Suprapubic skin (tissue), 4 donors: ENCODE measurements around the gene FAM177B. TPM values are rescaled to one million over a fixed set of nuclear protein-coding genes. Genes with fewer than 3 reads are reported as not detected.

Source experiments
- DNase-seq, 2 donors: peaks; one replicate each; pipeline ENCODE4 v3.0.0-alpha.2; 2019; ENCODE audit warnings: low spot score in 2 of 2
- H3K27ac ChIP-seq: fragments of 200-600 bp; sonication (generic); one replicate; pipeline ENCODE4 v1.5.1; 2019
- H3K27me3 ChIP-seq: fragments of 200-600 bp; sonication (generic); one replicate; pipeline ENCODE4 v1.5.1; 2019
- H3K36me3 ChIP-seq: fragments of 200-600 bp; sonication (generic); one replicate; pipeline ENCODE4 v1.5.1; 2019
- H3K4me1 ChIP-seq: fragments of 200-600 bp; sonication (generic); one replicate; pipeline ENCODE4 v1.5.1; 2019
- H3K4me3 ChIP-seq: fragments of 200-600 bp; sonication (generic); one replicate; pipeline ENCODE4 v1.5.1; 2019; ENCODE audit warnings: mild to moderate bottlenecking
- H3K9me3 ChIP-seq: fragments of 200-600 bp; sonication (generic); one replicate; pipeline ENCODE4 v1.5.1; 2019
- EP300 ChIP-seq: sonication (generic); formaldehyde crosslinking; IDR thresholded peaks from one replicate; pipeline ENCODE4 v1.6.1; 2017; ENCODE audit warnings: antibody characterized with exemption
- POLR2A ChIP-seq, 2 donors: fragments of 450-650 bp; IDR thresholded peaks; one replicate each; pipeline ENCODE4 v1.6.1; 2017; ENCODE audit warnings: antibody characterized with exemption in 2 of 2, mild to moderate bottlenecking in 2 of 2, moderate library complexity in 2 of 2
- POLR2AphosphoS5 ChIP-seq, 3 donors: sonication (generic); formaldehyde crosslinking; IDR thresholded peaks; one replicate each; pipeline ENCODE4 v1.6.1; 2017; ENCODE audit warnings: antibody characterized with exemption in 3 of 3
- WGBS: methylation state at CpG from one replicate; pipeline ENCODE4 v1.1.5; 2018; 5-methylcytosine and 5-hydroxymethylcytosine counted together
- total RNA-seq, 4 donors: library from RNA; depleted of rRNA; stranded (reverse); fragments of >200 nt; gene quantifications; one replicate each; pipeline ENCODE4 v1.1.0, GENCODE V29; 2016
- TF ChIP-seq, protein P1 (sequence below), 2 donors: fragments of 200-600 bp in 1 of 2; fragments of 450-650 bp in 1 of 2; sonication (generic) in 1 of 2; IDR thresholded peaks; one replicate each; pipeline ENCODE4 v1.5.1; 2016 to 2019; ENCODE audit warnings: antibody characterized with exemption in 2 of 2, mild to moderate bottlenecking in 1 of 2, moderate library complexity in 1 of 2

Gene FAM177B
- total RNA-seq, 4 donors from 2014 or later: 2.0 TPM; not detected in 3

GRCh38 chr1:222787729-222788128 is 50.7 kb downstream of the FAM177B start:
- TF ChIP-seq POLR2A (IDR thresholded peaks at IDR 0.05) (no peak), EP300 (no peak), POLR2AphosphoS5 (IDR thresholded peaks at IDR 0.05) (no peak)
- TF ChIP-seq, protein P1, sequence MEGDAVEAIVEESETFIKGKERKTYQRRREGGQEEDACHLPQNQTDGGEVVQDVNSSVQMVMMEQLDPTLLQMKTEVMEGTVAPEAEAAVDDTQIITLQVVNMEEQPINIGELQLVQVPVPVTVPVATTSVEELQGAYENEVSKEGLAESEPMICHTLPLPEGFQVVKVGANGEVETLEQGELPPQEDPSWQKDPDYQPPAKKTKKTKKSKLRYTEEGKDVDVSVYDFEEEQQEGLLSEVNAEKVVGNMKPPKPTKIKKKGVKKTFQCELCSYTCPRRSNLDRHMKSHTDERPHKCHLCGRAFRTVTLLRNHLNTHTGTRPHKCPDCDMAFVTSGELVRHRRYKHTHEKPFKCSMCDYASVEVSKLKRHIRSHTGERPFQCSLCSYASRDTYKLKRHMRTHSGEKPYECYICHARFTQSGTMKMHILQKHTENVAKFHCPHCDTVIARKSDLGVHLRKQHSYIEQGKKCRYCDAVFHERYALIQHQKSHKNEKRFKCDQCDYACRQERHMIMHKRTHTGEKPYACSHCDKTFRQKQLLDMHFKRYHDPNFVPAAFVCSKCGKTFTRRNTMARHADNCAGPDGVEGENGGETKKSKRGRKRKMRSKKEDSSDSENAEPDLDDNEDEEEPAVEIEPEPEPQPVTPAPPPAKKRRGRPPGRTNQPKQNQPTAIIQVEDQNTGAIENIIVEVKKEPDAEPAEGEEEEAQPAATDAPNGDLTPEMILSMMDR (IDR thresholded peaks at IDR 0.05): no peak

DNA sequence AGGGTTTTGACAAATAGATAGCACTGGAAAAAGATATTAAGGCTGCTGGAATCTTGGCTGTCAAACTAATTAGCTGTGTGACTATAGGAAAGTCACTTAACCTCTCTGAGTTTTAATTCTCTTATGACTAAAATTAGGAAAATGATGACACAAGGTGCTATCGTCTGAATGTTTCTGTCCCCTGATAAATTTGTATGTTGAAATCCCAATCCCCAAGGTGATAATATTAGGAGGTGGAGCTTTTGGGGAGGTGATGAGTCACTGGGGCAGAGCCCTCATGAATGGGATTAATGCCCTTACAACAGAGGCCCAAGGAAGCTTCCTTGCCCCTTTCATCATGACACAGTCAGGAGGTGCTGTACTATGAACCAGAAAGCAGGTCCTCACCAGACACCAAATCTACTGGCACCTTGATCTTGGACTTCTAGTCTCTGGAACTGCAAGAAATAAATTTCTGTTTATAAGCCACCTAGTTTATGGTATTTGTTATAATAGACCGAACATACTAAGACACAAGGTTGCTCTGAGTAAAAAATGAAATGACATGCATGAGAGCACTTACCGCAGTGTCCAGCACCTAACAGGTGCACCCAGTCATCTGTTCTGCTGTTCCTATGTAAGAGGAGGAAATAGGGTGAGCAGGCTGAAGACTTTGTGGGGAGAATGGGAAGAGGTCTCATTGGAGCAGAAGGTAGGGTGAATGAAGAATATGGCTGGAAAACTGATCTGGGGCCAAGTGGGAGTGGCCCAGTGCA is 51.6 kb downstream of the FAM177B start:
- Histone ChIP-seq H3K27me3 (no peaks in the 10 kb centered on the region), H3K9me3 (no peaks in the 10 kb centered on the region), H3K4me3 (no peak overlapping the region), H3K4me1 (peaks cover 20% of the 10 kb centered on the region), H3K27ac (no peak overlapping the region), H3K36me3 (no peaks in the 10 kb centered on the region)
- DNase-seq: no peak
- 74% methylated on average over 3 of the region's 3 CpGs for WGBS
- no peak for TF ChIP-seq POLR2A (IDR thresholded peaks at IDR 0.05)
- TF ChIP-seq EP300: no peak
- TF ChIP-seq, protein P1 (IDR thresholded peaks at IDR 0.05): no peak
- TF ChIP-seq POLR2AphosphoS5 (IDR thresholded peaks at IDR 0.05): no peak

More at GRCh38 chr1:222787729-222788128, 50.7 kb downstream of the FAM177B start:
- no peaks in the 10 kb centered on the region for H3K27me3 ChIP-seq
- DNase-seq: no peak
- H3K9me3 ChIP-seq: no peaks in the 10 kb centered on the region
- peaks cover 20% of the 10 kb centered on the region for H3K4me1 ChIP-seq
- no peaks in the 10 kb centered on the region for H3K36me3 ChIP-seq
- H3K4me3 ChIP-seq: no peak overlapping the region
- no peak overlapping the region for H3K27ac ChIP-seq
- 42% methylated on average over 4 of the region's 4 CpGs for WGBS

GRCh38 chr1:222790115-222790514 is 53.1 kb downstream of the FAM177B start:
- DNase-seq: no peak
- Histone ChIP-seq H3K36me3 (no peaks in the 10 kb centered on the region), H3K4me1 (peaks cover 16% of the 10 kb centered on the region), H3K27ac (no peak overlapping the region), H3K4me3 (no peak overlapping the region), H3K27me3 (no peaks in the 10 kb centered on the region), H3K9me3 (no peaks in the 10 kb centered on the region)
- WGBS: 78% methylated on average over 2 of the region's 2 CpGs
- no peak for TF ChIP-seq EP300
- TF ChIP-seq, protein P1 (IDR thresholded peaks at IDR 0.05): no peak
- no peak for TF ChIP-seq POLR2A (IDR thresholded peaks at IDR 0.05)
- no peak for TF ChIP-seq POLR2AphosphoS5 (IDR thresholded peaks at IDR 0.05)

- Histone ChIP-seq H3K9me3 (no peaks in the 10 kb centered on the region), H3K4me1 (peaks cover 12% of the 10 kb centered on the region), H3K36me3 (no peaks in the 10 kb centered on the region), H3K4me3 (no peak overlapping the region), H3K27ac (no peak overlapping the region), H3K27me3 (no peaks in the 10 kb centered on the region)
- TF ChIP-seq, protein P1 (IDR thresholded peaks at IDR 0.05): no peak
- TF ChIP-seq POLR2AphosphoS5 (IDR thresholded peaks at IDR 0.05): no peak
- TF ChIP-seq POLR2A (IDR thresholded peaks at IDR 0.05): no peak
- no peak for TF ChIP-seq EP300
- 81% methylated on average over 4 of the region's 4 CpGs for WGBS
- DNase-seq: no peak
Observed at GRCh38 chr1:222790520-222790919, 53.5 kb downstream of the FAM177B start.

GRCh38 chr1:222791006-222791710 is 54.2 kb downstream of the FAM177B start:
- Histone ChIP-seq H3K27me3 (no peaks in the 10 kb centered on the region), H3K4me1 (peaks cover 8% of the 10 kb centered on the region), H3K9me3 (no peaks in the 10 kb centered on the region), H3K36me3 (no peaks in the 10 kb centered on the region), H3K4me3 (no peak overlapping the region), H3K27ac (no peak overlapping the region)
- TF ChIP-seq POLR2AphosphoS5 (IDR thresholded peaks at IDR 0.05): no peak
- TF ChIP-seq, protein P1 (IDR thresholded peaks at IDR 0.05): no peak
- no peak for TF ChIP-seq POLR2A (IDR thresholded peaks at IDR 0.05)
- TF ChIP-seq EP300: no peak
- 57% methylated on average over 4 of the region's 4 CpGs for WGBS
- no peak for DNase-seq
